ENCODE results near the gene HIBADH. TPM values are rescaled to one million over a fixed set of nuclear protein-coding genes. Genes with fewer than 3 reads are reported as not detected.
A peak's percentile ranks its signal among the peaks of the same experiment; 100 is the strongest.

Gene HIBADH
- total and polyA plus RNA-seq, 10 donors, result 12.4 to 38.6 (median 22.6) TPM

GRCh38 chr7:27576360-27576944, 86.2 kb downstream of the HIBADH start:
- H3K4me3 ChIP-seq, result no peak overlapping the region
- intact Hi-C loops (cut with DNase I; ENCODE audit: low total_unique reads), result loop anchor here (5.0 kb wide), 1 partner anchor 369 kb away; no protein-coding TSS in a partner anchor
- H3K27ac ChIP-seq, result no peak overlapping the region
- no peaks in the 10 kb centered on the region for H3K9me3 ChIP-seq
- no peaks in the 10 kb centered on the region for H3K27me3 ChIP-seq (replicated peaks in 1 of 7)
- H3K36me3 ChIP-seq, result no peaks in the 10 kb centered on the region
- peaks cover 0 to 4% (median 0%) of the 10 kb centered on the region in 6 donors for H3K4me1 ChIP-seq
- TF ChIP-seq POLR2A (IDR thresholded peaks at IDR 0.05) (no peak), POLR2AphosphoS5 (IDR thresholded peaks at IDR 0.05) (no peak)
- TF ChIP-seq, protein P1, sequence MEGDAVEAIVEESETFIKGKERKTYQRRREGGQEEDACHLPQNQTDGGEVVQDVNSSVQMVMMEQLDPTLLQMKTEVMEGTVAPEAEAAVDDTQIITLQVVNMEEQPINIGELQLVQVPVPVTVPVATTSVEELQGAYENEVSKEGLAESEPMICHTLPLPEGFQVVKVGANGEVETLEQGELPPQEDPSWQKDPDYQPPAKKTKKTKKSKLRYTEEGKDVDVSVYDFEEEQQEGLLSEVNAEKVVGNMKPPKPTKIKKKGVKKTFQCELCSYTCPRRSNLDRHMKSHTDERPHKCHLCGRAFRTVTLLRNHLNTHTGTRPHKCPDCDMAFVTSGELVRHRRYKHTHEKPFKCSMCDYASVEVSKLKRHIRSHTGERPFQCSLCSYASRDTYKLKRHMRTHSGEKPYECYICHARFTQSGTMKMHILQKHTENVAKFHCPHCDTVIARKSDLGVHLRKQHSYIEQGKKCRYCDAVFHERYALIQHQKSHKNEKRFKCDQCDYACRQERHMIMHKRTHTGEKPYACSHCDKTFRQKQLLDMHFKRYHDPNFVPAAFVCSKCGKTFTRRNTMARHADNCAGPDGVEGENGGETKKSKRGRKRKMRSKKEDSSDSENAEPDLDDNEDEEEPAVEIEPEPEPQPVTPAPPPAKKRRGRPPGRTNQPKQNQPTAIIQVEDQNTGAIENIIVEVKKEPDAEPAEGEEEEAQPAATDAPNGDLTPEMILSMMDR (IDR thresholded peaks at IDR 0.05 in 8 of 11, conservative IDR thresholded peaks at IDR 0.05 in 3 of 11), result peak in 9 of 11 experiments; percentile 16 to 70 (median 60)
- DNase-seq, result no peak
- WGBS, 5 donors, result 86 to 98% (median 93%) methylated on average over 3 of the region's 3 CpGs

- intact Hi-C loops (cut with DNase I; ENCODE audit: low total_unique reads), result loop anchor here (5.0 kb wide), 1 partner anchor 368 kb away; no protein-coding TSS in a partner anchor
- H3K9me3 ChIP-seq, result no peaks in the 10 kb centered on the region
- no peak for TF ChIP-seq POLR2A (IDR thresholded peaks at IDR 0.05)
- TF ChIP-seq POLR2AphosphoS5 (IDR thresholded peaks at IDR 0.05), result no peak
- TF ChIP-seq, protein P1 (IDR thresholded peaks at IDR 0.05 in 8 of 11, conservative IDR thresholded peaks at IDR 0.05 in 3 of 11), result no peak
- H3K27me3 ChIP-seq (replicated peaks in 1 of 7), result no peaks in the 10 kb centered on the region
- H3K4me3 ChIP-seq, result no peak overlapping the region
- peaks cover 0 to 4% (median 0%) of the 10 kb centered on the region in 6 donors for H3K4me1 ChIP-seq
- no peak overlapping the region for H3K27ac ChIP-seq
- no peaks in the 10 kb centered on the region for H3K36me3 ChIP-seq
- 40 to 73% (median 50%) methylated on average over 3 of the region's 3 CpGs for WGBS, 5 donors
- no peak for DNase-seq
Observed at GRCh38 chr7:27575613-27576012, 87.1 kb downstream of the HIBADH start.

DNA sequence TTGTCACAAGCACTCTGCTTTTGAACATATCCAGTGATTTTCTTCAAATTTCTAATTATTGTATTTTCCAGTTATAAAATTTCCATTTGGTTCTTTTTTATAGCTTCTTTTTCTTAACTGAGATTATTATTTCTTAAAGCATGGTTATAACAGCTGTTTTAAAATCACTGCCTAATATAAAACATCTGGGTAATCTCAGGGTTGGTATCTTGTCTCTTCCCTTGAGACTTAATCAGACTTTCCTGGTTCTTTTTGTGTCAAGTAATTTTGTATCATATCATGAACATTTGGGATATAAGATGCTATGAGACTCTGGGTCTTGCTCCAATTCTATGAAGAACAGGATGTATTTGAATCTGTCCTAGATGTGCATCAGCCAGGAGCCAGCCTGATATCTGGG, 93.6 kb downstream of the HIBADH start:
- no peak overlapping the region for H3K4me3 ChIP-seq
- no peaks in the 10 kb centered on the region for H3K27me3 ChIP-seq (replicated peaks in 1 of 7)
- no peak for DNase-seq
- no peaks in the 10 kb centered on the region for H3K4me1 ChIP-seq
- intact Hi-C loops (cut with DNase I; ENCODE audit: low total_unique reads), result no loop called here
- peaks cover 0 to 5% (median 0%) of the 10 kb centered on the region in 6 donors for H3K36me3 ChIP-seq
- no peak for TF ChIP-seq POLR2A (IDR thresholded peaks at IDR 0.05)
- TF ChIP-seq POLR2AphosphoS5 (IDR thresholded peaks at IDR 0.05), result no peak
- TF ChIP-seq, protein P1 (IDR thresholded peaks at IDR 0.05 in 8 of 11, conservative IDR thresholded peaks at IDR 0.05 in 3 of 11), result no peak
- H3K27ac ChIP-seq, result no peak overlapping the region
- peaks cover 0 to 17% (median 3%) of the 10 kb centered on the region in 8 donors for H3K9me3 ChIP-seq

DNA sequence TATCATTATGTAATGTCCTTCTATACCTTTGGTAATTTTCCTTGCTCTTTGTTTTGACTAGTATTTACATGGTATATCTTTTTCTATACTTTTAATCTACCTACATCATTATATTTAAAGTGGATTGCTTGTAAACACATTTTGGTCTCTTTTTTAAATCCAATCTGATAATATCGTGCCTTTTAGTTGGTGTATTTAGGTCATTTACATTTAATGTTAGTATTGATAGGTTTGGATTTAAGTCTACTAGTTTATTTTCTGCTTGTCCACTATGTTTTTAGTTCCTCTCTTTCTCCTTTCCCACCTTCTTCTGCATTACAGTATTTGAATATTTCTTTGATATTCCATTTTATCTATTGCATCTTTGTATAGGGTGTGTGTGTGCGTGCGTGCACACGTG, 95.4 kb downstream of the HIBADH start:
- Histone ChIP-seq H3K36me3 (peaks cover 0 to 5% (median 0%) of the 10 kb centered on the region in 6 donors), H3K4me3 (no peak overlapping the region), H3K9me3 (peaks cover 0 to 24% (median 12%) of the 10 kb centered on the region in 8 donors), H3K4me1 (no peaks in the 10 kb centered on the region), H3K27ac (no peak overlapping the region), H3K27me3 (replicated peaks in 1 of 7) (no peaks in the 10 kb centered on the region)
- no peak for DNase-seq
- TF ChIP-seq, protein P1 (IDR thresholded peaks at IDR 0.05 in 8 of 11, conservative IDR thresholded peaks at IDR 0.05 in 3 of 11), result no peak
- no peak for TF ChIP-seq POLR2A (IDR thresholded peaks at IDR 0.05)
- TF ChIP-seq POLR2AphosphoS5 (IDR thresholded peaks at IDR 0.05), result no peak
- intact Hi-C loops (cut with DNase I; ENCODE audit: low total_unique reads), result no loop called here
- WGBS, 5 donors, result 96 to 99% (median 97%) methylated on average over 4 of the region's 4 CpGs
